KOPT-K1 (cell line): ENCODE measurements around the gene NTRK1.

Experiments
- H3K27ac ChIP-seq: fragments of 200-600 bp; sonication (generic); 2 replicates; pipeline ENCODE4 v1.5.1; 2016; ENCODE audit warnings: antibody characterized with exemption, mild to moderate bottlenecking, low read depth, low read length; ENCODE audit not compliant: poor library complexity, severe bottlenecking
- H3K36me3 ChIP-seq: fragments of 200-600 bp; sonication (generic); 2 replicates; pipeline ENCODE4 v1.5.1; 2017; ENCODE audit warnings: antibody characterized with exemption, mild to moderate bottlenecking, low read length, moderate library complexity; ENCODE audit not compliant: insufficient read depth
- H3K9me3 ChIP-seq: fragments of 200-600 bp; sonication (generic); 2 replicates; pipeline ENCODE4 v1.5.1; 2017; ENCODE audit warnings: antibody characterized with exemption, low read length, mild to moderate bottlenecking; ENCODE audit not compliant: insufficient read depth, poor library complexity, severe bottlenecking

NTRK1 gene

GRCh38 chr1:156876281-156876680 is 15.6 kb downstream of the NTRK1 start:
- no peaks in the 10 kb centered on the region for H3K9me3 ChIP-seq
- H3K27ac ChIP-seq = no peak overlapping the region
- no peaks in the 10 kb centered on the region for H3K36me3 ChIP-seq

GRCh38 chr1:156877433-156878170 is 16.9 kb downstream of the NTRK1 start:
- no peak overlapping the region for H3K27ac ChIP-seq
- H3K36me3 ChIP-seq = no peaks in the 10 kb centered on the region
- no peaks in the 10 kb centered on the region for H3K9me3 ChIP-seq

GRCh38 chr1:156879876-156880275 is 19.2 kb downstream of the NTRK1 start:
- Histone ChIP-seq H3K36me3 (no peaks in the 10 kb centered on the region), H3K9me3 (no peaks in the 10 kb centered on the region), H3K27ac (no peak overlapping the region)

GRCh38 chr1:156880473-156880872 is 19.8 kb downstream of the NTRK1 start:
- H3K36me3 ChIP-seq = no peaks in the 10 kb centered on the region
- H3K27ac ChIP-seq = no peak overlapping the region
- H3K9me3 ChIP-seq = no peaks in the 10 kb centered on the region

GRCh38 chr1:156881101-156881500 is 20.4 kb downstream of the NTRK1 start:
- Histone ChIP-seq H3K36me3 (no peaks in the 10 kb centered on the region), H3K27ac (no peak overlapping the region)

GRCh38 chr1:156881663-156882062 is 21.0 kb downstream of the NTRK1 start:
- Histone ChIP-seq H3K36me3 (no peaks in the 10 kb centered on the region), H3K9me3 (no peaks in the 10 kb centered on the region), H3K27ac (no peak overlapping the region)

More at GRCh38 chr1:156881101-156881500, 20.4 kb downstream of the NTRK1 start:
- no peaks in the 10 kb centered on the region for H3K9me3 ChIP-seq

- H3K36me3 ChIP-seq = no peaks in the 10 kb centered on the region
- H3K9me3 ChIP-seq = no peaks in the 10 kb centered on the region
- H3K27ac ChIP-seq = no peak overlapping the region
Observed at GRCh38 chr1:156882543-156882942, 21.9 kb downstream of the NTRK1 start.

- Histone ChIP-seq H3K36me3 (no peaks in the 10 kb centered on the region), H3K27ac (no peak overlapping the region), H3K9me3 (no peaks in the 10 kb centered on the region)
Observed at GRCh38 chr1:156883919-156884318, 23.3 kb downstream of the NTRK1 start.

GRCh38 chr1:156884560-156885184 is 24.0 kb downstream of the NTRK1 start:
- H3K36me3 ChIP-seq = no peaks in the 10 kb centered on the region
- no peaks in the 10 kb centered on the region for H3K9me3 ChIP-seq
- no peak overlapping the region for H3K27ac ChIP-seq

GRCh38 chr1:156885314-156885713 is 24.6 kb downstream of the NTRK1 start:
- Histone ChIP-seq H3K36me3 (no peaks in the 10 kb centered on the region), H3K27ac (no peak overlapping the region), H3K9me3 (no peaks in the 10 kb centered on the region)

- H3K36me3 ChIP-seq = no peaks in the 10 kb centered on the region
- H3K27ac ChIP-seq = no peak overlapping the region
- no peaks in the 10 kb centered on the region for H3K9me3 ChIP-seq
Observed at GRCh38 chr1:156885880-156886355, 25.3 kb downstream of the NTRK1 start.

GRCh38 chr1:156886583-156887281 is 26.1 kb downstream of the NTRK1 start:
- H3K9me3 ChIP-seq = no peaks in the 10 kb centered on the region
- no peaks in the 10 kb centered on the region for H3K36me3 ChIP-seq
- H3K27ac ChIP-seq = no peak overlapping the region

- no peaks in the 10 kb centered on the region for H3K9me3 ChIP-seq
- no peaks in the 10 kb centered on the region for H3K36me3 ChIP-seq
- no peak overlapping the region for H3K27ac ChIP-seq
Observed at GRCh38 chr1:156887317-156887716, 26.7 kb downstream of the NTRK1 start.

GRCh38 chr1:156887734-156888133 is 27.1 kb downstream of the NTRK1 start:
- H3K36me3 ChIP-seq = no peaks in the 10 kb centered on the region
- no peaks in the 10 kb centered on the region for H3K9me3 ChIP-seq
- H3K27ac ChIP-seq = no peak overlapping the region

GRCh38 chr1:156889802-156890580 is 29.3 kb downstream of the NTRK1 start:
- H3K36me3 ChIP-seq = no peaks in the 10 kb centered on the region
- H3K27ac ChIP-seq = no peak overlapping the region
- H3K9me3 ChIP-seq = no peaks in the 10 kb centered on the region
